H1 (cell line): ENCODE results near the gene TRIM46.

Source experiments
- BACH1 ChIP-seq: IDR thresholded peaks from 2 replicates; pipeline ENCODE4 v1.6.1; 2012; ENCODE audit warnings: low read length, improper control_type of control experiment
- CEBPB ChIP-seq: IDR thresholded peaks from 2 replicates; pipeline ENCODE4 v1.6.1; 2012; ENCODE audit warnings: low read depth, low read length
- CHD1 ChIP-seq: IDR thresholded peaks from 2 replicates; pipeline ENCODE4 v1.6.1; 2012; ENCODE audit warnings: low read depth, low read length, improper control_type of control experiment
- POLR2AphosphoS5 ChIP-seq: IDR thresholded peaks from 2 replicates; pipeline ENCODE4 v1.6.1; 2011; ENCODE audit warnings: low read depth, low read length
- RAD21 ChIP-seq, 2 experiments: IDR thresholded peaks in 1 of 2; conservative IDR thresholded peaks in 1 of 2; 2 replicates each; pipeline ENCODE4 v1.6.1; 2011; ENCODE audit warnings: low read depth in 2 of 2, low read length in 2 of 2, improper control_type of control experiment in 1 of 2, inconsistent platforms in 1 of 2, mild to moderate bottlenecking in 1 of 2, moderate library complexity in 1 of 2
- RFX5 ChIP-seq: IDR thresholded peaks from 2 replicates; pipeline ENCODE4 v1.6.1; 2011; ENCODE audit warnings: low read depth, low read length, improper control_type of control experiment, borderline replicate concordance
- TAF1 ChIP-seq: IDR thresholded peaks from 2 replicates; pipeline ENCODE4 v1.6.1; 2011; ENCODE audit warnings: mild to moderate bottlenecking, low read depth, low read length
- YY1 ChIP-seq: IDR thresholded peaks from 2 replicates; pipeline ENCODE4 v1.6.1; 2011; ENCODE audit warnings: low read depth, mild to moderate bottlenecking, low read length
- ZNF274 ChIP-seq: IDR thresholded peaks from 2 replicates; pipeline ENCODE4 v1.7.0; 2012; ENCODE audit warnings: low read length, borderline replicate concordance; ENCODE audit errors: extremely low read depth
- TF ChIP-seq, protein P1 (sequence below), 3 experiments: IDR thresholded peaks; 1 replicate in 2 of 3; 2 replicates in 1 of 3; pipeline versions ENCODE4 v1.5.1 to v1.6.1; 2011; ENCODE audit warnings: low read length in 3 of 3, mild to moderate bottlenecking in 3 of 3, inconsistent platforms in 2 of 3, low read depth in 1 of 3, moderate library complexity in 1 of 3; ENCODE audit not compliant: insufficient read depth in 1 of 3; ENCODE audit errors: control extremely low read depth in 1 of 3
- TF ChIP-seq, protein P2 (sequence below): fragments of 300-600 bp; sonication (generic); IDR thresholded peaks from 2 replicates; pipeline ENCODE4 v1.7.1; 2012; ENCODE audit warnings: low read length, moderate library complexity, mild to moderate bottlenecking, inconsistent platforms; ENCODE audit not compliant: insufficient replicate concordance

DNA sequence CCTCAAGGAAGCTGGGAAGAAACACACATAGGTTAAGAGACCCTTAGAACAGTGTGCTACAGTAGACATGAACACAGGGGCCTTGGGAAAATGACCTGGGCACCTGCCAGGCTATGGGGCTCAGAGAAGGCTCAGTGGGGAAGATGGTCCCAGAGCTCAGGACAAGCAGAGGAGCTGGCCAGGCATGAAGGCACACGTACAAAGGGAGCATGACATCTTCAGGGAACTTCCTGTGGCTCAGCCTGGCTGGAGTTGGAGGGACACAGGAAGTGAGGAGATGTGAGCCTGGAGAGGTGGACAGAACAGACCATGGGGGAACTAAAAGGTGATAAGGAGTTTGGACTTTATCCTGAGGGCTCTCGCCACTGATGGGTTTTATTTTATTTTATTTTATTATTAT lies 41.8 kb upstream of the TRIM46 start:
- TF ChIP-seq, protein P1, sequence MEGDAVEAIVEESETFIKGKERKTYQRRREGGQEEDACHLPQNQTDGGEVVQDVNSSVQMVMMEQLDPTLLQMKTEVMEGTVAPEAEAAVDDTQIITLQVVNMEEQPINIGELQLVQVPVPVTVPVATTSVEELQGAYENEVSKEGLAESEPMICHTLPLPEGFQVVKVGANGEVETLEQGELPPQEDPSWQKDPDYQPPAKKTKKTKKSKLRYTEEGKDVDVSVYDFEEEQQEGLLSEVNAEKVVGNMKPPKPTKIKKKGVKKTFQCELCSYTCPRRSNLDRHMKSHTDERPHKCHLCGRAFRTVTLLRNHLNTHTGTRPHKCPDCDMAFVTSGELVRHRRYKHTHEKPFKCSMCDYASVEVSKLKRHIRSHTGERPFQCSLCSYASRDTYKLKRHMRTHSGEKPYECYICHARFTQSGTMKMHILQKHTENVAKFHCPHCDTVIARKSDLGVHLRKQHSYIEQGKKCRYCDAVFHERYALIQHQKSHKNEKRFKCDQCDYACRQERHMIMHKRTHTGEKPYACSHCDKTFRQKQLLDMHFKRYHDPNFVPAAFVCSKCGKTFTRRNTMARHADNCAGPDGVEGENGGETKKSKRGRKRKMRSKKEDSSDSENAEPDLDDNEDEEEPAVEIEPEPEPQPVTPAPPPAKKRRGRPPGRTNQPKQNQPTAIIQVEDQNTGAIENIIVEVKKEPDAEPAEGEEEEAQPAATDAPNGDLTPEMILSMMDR (IDR thresholded peaks at IDR 0.05; ENCODE audit: control extremely low read depth in 1 of 3, insufficient read depth in 1 of 3, low read depth in 1 of 3, low read length in 3 of 3) = no peak
- TF ChIP-seq TAF1 (no peak), RAD21 (IDR thresholded peaks at IDR 0.05 in 1 of 2, conservative IDR thresholded peaks at IDR 0.05 in 1 of 2; ENCODE audit: low read depth in 2 of 2, low read length in 2 of 2) (no peak), CEBPB (no peak), POLR2AphosphoS5 (no peak), BACH1 (no peak), ZNF274 (no peak), YY1 (no peak), RFX5 (no peak), CHD1 (no peak)
- TF ChIP-seq, protein P2, sequence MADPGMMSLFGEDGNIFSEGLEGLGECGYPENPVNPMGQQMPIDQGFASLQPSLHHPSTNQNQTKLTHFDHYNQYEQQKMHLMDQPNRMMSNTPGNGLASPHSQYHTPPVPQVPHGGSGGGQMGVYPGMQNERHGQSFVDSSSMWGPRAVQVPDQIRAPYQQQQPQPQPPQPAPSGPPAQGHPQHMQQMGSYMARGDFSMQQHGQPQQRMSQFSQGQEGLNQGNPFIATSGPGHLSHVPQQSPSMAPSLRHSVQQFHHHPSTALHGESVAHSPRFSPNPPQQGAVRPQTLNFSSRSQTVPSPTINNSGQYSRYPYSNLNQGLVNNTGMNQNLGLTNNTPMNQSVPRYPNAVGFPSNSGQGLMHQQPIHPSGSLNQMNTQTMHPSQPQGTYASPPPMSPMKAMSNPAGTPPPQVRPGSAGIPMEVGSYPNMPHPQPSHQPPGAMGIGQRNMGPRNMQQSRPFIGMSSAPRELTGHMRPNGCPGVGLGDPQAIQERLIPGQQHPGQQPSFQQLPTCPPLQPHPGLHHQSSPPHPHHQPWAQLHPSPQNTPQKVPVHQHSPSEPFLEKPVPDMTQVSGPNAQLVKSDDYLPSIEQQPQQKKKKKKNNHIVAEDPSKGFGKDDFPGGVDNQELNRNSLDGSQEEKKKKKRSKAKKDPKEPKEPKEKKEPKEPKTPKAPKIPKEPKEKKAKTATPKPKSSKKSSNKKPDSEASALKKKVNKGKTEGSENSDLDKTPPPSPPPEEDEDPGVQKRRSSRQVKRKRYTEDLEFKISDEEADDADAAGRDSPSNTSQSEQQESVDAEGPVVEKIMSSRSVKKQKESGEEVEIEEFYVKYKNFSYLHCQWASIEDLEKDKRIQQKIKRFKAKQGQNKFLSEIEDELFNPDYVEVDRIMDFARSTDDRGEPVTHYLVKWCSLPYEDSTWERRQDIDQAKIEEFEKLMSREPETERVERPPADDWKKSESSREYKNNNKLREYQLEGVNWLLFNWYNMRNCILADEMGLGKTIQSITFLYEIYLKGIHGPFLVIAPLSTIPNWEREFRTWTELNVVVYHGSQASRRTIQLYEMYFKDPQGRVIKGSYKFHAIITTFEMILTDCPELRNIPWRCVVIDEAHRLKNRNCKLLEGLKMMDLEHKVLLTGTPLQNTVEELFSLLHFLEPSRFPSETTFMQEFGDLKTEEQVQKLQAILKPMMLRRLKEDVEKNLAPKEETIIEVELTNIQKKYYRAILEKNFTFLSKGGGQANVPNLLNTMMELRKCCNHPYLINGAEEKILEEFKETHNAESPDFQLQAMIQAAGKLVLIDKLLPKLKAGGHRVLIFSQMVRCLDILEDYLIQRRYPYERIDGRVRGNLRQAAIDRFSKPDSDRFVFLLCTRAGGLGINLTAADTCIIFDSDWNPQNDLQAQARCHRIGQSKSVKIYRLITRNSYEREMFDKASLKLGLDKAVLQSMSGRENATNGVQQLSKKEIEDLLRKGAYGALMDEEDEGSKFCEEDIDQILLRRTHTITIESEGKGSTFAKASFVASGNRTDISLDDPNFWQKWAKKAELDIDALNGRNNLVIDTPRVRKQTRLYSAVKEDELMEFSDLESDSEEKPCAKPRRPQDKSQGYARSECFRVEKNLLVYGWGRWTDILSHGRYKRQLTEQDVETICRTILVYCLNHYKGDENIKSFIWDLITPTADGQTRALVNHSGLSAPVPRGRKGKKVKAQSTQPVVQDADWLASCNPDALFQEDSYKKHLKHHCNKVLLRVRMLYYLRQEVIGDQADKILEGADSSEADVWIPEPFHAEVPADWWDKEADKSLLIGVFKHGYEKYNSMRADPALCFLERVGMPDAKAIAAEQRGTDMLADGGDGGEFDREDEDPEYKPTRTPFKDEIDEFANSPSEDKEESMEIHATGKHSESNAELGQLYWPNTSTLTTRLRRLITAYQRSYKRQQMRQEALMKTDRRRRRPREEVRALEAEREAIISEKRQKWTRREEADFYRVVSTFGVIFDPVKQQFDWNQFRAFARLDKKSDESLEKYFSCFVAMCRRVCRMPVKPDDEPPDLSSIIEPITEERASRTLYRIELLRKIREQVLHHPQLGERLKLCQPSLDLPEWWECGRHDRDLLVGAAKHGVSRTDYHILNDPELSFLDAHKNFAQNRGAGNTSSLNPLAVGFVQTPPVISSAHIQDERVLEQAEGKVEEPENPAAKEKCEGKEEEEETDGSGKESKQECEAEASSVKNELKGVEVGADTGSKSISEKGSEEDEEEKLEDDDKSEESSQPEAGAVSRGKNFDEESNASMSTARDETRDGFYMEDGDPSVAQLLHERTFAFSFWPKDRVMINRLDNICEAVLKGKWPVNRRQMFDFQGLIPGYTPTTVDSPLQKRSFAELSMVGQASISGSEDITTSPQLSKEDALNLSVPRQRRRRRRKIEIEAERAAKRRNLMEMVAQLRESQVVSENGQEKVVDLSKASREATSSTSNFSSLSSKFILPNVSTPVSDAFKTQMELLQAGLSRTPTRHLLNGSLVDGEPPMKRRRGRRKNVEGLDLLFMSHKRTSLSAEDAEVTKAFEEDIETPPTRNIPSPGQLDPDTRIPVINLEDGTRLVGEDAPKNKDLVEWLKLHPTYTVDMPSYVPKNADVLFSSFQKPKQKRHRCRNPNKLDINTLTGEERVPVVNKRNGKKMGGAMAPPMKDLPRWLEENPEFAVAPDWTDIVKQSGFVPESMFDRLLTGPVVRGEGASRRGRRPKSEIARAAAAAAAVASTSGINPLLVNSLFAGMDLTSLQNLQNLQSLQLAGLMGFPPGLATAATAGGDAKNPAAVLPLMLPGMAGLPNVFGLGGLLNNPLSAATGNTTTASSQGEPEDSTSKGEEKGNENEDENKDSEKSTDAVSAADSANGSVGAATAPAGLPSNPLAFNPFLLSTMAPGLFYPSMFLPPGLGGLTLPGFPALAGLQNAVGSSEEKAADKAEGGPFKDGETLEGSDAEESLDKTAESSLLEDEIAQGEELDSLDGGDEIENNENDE = no peak
